SH-SY5Y (cell line): Measurements from ENCODE around the gene FOXD1.

ENCODE experiments used
- GATA2 ChIP-seq: IDR thresholded peaks from 2 replicates; pipeline ENCODE4 v1.6.1; 2011; ENCODE audit warnings: mild to moderate bottlenecking, low read depth, low read length
- GATA3 ChIP-seq: IDR thresholded peaks from 2 replicates; pipeline ENCODE4 v1.6.1; 2011; ENCODE audit warnings: low read depth, mild to moderate bottlenecking, low read length, moderate library complexity

DNA sequence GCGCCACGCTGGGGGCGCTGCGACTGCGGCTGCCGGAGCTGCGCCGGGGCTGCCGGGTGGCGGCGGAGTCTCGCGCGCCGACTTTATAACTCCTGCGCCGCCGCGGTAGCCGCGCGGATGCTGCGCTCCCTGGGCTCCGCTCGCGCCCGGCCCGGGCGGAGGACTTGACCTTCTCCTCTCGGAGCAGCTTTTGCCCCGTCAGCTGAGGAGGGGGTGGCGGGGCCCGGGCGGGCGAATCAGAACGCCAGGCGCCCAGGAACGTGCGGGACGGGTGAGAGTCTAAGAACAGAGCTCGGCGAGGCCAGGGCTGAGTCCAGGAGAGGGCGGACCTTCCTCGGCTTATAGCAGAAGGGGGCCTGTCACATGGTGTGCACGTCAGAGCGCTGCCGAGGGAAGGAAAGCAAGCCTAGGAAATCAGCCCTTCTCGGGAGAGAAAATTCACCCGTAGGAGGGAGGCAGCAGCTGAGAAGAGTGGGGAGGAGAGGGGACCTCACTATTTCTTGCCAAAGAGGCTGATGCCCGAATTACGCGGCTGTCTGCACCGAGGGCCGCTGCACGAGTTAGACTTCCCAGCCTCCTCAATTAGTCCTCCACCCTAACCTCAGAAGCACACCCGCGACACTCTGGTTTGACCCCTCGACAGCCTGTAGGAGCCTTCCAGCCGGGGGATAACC, at the start of gene FOXD1:
- no peak for TF ChIP-seq GATA2
- no peak for TF ChIP-seq GATA3
